OCI-LY7 (cell line): ENCODE measurements around the gene TAPT1.

Source experiments
- EZH2phosphoT487 ChIP-seq: fragments of 200-600 bp; sonication (generic); IDR thresholded peaks from 2 replicates; pipeline ENCODE4 v1.6.1; 2018; ENCODE audit warnings: low read depth, borderline replicate concordance, mild to moderate bottlenecking, mixed run types, antibody characterized with exemption, low read length, moderate library complexity, mixed read lengths
- TF ChIP-seq, protein P1 (sequence below): fragments of 200-600 bp; sonication (generic); conservative IDR thresholded peaks from 2 replicates; pipeline ENCODE4 v1.5.1; 2014; ENCODE audit warnings: mild to moderate bottlenecking, antibody characterized with exemption, low read length, moderate library complexity, mixed read lengths

DNA sequence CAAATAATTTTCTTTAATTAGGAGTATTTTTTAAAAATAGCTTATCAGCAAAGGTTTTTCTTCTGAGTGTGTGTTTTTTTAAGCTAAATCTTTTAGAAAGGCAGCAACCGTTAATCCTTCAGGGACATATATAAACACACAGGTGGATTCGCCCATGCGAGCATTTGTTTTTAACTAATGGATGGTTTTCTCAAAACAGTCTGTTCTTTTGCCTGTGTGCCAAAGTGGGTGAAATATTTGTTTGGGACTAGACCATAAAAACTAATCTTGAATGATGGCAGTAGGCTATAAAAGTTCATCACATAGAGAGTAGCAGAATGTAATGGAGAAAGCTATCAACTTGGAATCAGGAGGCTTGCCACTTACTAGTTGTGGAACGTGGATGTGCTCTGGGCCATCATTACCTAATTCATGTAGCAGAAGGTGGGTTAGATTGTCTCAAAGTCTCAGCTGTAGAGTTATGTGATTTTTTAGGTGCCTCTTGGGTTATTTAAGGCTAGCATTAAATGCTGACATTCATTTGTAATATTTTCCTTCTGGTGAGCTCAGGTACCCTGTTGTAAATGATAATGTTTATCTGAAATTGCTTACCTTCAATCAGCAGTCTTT lies 7.4 kb upstream of the TAPT1 start:
- TF ChIP-seq, protein P1, sequence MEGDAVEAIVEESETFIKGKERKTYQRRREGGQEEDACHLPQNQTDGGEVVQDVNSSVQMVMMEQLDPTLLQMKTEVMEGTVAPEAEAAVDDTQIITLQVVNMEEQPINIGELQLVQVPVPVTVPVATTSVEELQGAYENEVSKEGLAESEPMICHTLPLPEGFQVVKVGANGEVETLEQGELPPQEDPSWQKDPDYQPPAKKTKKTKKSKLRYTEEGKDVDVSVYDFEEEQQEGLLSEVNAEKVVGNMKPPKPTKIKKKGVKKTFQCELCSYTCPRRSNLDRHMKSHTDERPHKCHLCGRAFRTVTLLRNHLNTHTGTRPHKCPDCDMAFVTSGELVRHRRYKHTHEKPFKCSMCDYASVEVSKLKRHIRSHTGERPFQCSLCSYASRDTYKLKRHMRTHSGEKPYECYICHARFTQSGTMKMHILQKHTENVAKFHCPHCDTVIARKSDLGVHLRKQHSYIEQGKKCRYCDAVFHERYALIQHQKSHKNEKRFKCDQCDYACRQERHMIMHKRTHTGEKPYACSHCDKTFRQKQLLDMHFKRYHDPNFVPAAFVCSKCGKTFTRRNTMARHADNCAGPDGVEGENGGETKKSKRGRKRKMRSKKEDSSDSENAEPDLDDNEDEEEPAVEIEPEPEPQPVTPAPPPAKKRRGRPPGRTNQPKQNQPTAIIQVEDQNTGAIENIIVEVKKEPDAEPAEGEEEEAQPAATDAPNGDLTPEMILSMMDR: no peak
- no peak for TF ChIP-seq EZH2phosphoT487
